ENCODE measurements around the gene PLPP2.

PLPP2 gene

DNA sequence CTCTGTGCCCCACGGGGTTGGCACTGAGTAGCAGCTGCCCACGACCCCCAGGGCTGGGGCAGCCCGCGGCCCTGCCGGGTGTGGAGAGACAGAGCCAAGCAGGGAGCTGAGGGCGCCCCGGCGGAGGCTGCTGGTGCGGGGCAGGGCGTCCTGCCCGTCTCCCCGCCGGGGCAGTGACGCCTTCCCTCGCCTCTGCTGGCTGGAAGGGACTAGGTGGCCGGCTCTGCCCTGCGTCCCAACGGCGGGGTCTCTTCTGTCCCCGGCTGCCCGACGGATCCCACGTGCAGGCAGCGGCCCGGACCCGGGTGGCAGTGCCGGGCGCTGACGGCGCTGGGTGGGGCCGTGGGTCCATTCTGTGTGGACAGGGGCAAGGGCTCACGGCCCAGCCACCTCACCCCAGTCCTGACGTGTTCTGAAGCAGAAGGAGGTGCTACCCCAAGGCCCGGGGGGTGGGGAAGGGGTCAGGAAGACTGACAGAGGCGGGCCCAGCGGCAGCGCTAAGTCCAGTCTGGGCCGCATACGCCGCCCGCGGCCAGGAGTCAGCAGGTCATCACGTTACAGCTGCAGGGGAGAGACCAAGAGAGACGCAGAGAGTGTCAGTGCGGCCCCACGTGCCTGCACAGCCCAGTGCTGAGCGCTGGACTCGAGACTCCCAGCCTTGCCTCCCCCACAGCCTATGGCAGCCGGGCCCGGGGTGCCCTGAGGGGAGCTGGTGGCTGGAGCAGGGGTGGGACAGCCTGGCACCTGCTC is 15.1 kb upstream of the PLPP2 start:
- no peak for DNase-seq
- TF ChIP-seq EZH2 (optimal IDR thresholded peaks at IDR 0.05; ENCODE audit: low read depth, low read length) (no peak), EZH2phosphoT487 (IDR thresholded peaks at IDR 0.05; ENCODE audit: low read length) (no peak)
- TF ChIP-seq, protein P1, sequence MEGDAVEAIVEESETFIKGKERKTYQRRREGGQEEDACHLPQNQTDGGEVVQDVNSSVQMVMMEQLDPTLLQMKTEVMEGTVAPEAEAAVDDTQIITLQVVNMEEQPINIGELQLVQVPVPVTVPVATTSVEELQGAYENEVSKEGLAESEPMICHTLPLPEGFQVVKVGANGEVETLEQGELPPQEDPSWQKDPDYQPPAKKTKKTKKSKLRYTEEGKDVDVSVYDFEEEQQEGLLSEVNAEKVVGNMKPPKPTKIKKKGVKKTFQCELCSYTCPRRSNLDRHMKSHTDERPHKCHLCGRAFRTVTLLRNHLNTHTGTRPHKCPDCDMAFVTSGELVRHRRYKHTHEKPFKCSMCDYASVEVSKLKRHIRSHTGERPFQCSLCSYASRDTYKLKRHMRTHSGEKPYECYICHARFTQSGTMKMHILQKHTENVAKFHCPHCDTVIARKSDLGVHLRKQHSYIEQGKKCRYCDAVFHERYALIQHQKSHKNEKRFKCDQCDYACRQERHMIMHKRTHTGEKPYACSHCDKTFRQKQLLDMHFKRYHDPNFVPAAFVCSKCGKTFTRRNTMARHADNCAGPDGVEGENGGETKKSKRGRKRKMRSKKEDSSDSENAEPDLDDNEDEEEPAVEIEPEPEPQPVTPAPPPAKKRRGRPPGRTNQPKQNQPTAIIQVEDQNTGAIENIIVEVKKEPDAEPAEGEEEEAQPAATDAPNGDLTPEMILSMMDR (IDR thresholded peaks at IDR 0.05; ENCODE audit: low read length): no peak
- no peaks in the 10 kb centered on the region for H3K9me2 ChIP-seq (replicated peaks; ENCODE audit: insufficient read depth, low read length)
- H3K9me3 ChIP-seq (replicated peaks; ENCODE audit: insufficient read depth, low read length): no peaks in the 10 kb centered on the region
- no peaks in the 10 kb centered on the region for H3K79me2 ChIP-seq (ENCODE audit: low read length)
- H3K27ac ChIP-seq (ENCODE audit: low read length): no peak overlapping the region
- no peaks in the 10 kb centered on the region for H4K20me1 ChIP-seq (ENCODE audit: insufficient read depth, low read length)
- H3F3A ChIP-seq (ENCODE audit: insufficient read depth, low read length): no peaks in the 10 kb centered on the region
- H3K27me3 ChIP-seq (replicated peaks; ENCODE audit: insufficient read depth, low read length): peaks cover 72% of the 10 kb centered on the region
- H2AFZ ChIP-seq (ENCODE audit: low read length): no peak overlapping the region
- no peaks in the 10 kb centered on the region for H3K36me3 ChIP-seq (replicated peaks; ENCODE audit: insufficient read depth, low read length)
- no peak overlapping the region for H3K9ac ChIP-seq (ENCODE audit: low read length)
- H3K4me1 ChIP-seq (ENCODE audit: low read length): no peaks in the 10 kb centered on the region
- no peak overlapping the region for H3K4me2 ChIP-seq (ENCODE audit: low read depth, low read length)
- no peak overlapping the region for H3K4me3 ChIP-seq (ENCODE audit: low read length)

DNA sequence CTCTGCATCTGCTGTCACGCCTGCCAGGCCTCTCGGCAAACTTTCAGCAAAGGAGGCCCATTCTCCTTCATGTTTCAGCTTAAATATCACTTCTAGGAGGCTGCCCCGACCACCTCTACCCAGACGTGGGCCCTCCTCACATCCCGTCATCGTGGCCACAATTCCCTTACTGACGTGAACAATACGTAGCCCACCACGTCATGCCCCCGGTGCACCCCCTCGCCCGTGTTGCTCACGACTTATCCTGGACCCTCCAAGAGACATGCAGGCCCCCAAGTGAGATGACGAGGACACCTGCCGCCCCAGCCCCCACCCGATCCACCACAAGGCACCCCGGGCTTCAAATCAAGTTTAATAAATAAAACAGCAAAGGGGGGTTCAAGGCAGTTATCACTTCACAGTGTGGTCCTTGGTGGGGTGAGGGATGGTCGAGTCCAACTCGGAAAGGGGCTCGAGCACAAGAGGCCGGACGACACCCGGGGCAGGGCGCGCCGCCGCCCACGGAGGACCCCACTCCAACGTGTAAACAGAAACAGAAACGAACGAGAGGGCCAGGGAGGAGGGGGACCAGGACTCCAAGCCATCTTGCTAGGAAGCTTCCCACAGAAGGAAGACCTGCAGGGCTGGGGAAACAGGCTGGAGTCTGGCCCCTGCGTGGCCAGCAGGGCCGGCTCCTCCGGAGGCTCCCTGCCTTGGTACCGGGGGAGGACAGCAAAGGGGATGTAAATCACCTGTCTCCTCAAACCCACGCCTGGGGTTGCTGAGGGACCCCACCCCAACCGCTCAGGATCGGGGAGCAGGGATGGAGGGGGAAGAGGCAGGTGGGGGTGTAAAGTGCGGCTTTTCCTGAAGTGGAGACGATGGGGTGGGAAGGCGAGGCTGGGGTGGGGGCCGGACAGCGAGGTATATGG is 14.3 kb upstream of the PLPP2 start:
- H3K9me2 ChIP-seq (replicated peaks; ENCODE audit: insufficient read depth, low read length): no peaks in the 10 kb centered on the region
- H3K4me1 ChIP-seq (ENCODE audit: low read length): no peaks in the 10 kb centered on the region
- H3K79me2 ChIP-seq (ENCODE audit: low read length): no peaks in the 10 kb centered on the region
- H3K4me2 ChIP-seq (ENCODE audit: low read depth, low read length): no peak overlapping the region
- no peaks in the 10 kb centered on the region for H4K20me1 ChIP-seq (ENCODE audit: insufficient read depth, low read length)
- H3K9me3 ChIP-seq (replicated peaks; ENCODE audit: insufficient read depth, low read length): no peaks in the 10 kb centered on the region
- TF ChIP-seq EZH2 (optimal IDR thresholded peaks at IDR 0.05; ENCODE audit: low read depth, low read length): no peak
- TF ChIP-seq, protein P1 (IDR thresholded peaks at IDR 0.05; ENCODE audit: low read length): no peak
- TF ChIP-seq EZH2phosphoT487 (IDR thresholded peaks at IDR 0.05; ENCODE audit: low read length): no peak
- H3K27ac ChIP-seq (ENCODE audit: low read length): no peak overlapping the region
- no peaks in the 10 kb centered on the region for H3F3A ChIP-seq (ENCODE audit: insufficient read depth, low read length)
- H3K36me3 ChIP-seq (replicated peaks; ENCODE audit: insufficient read depth, low read length): no peaks in the 10 kb centered on the region
- peaks cover 66% of the 10 kb centered on the region for H3K27me3 ChIP-seq (replicated peaks; ENCODE audit: insufficient read depth, low read length)
- no peak overlapping the region for H3K9ac ChIP-seq (ENCODE audit: low read length)
- DNase-seq: peak; percentile 1
- no peak overlapping the region for H2AFZ ChIP-seq (ENCODE audit: low read length)
- H3K4me3 ChIP-seq (ENCODE audit: low read length): no peak overlapping the region

DNA sequence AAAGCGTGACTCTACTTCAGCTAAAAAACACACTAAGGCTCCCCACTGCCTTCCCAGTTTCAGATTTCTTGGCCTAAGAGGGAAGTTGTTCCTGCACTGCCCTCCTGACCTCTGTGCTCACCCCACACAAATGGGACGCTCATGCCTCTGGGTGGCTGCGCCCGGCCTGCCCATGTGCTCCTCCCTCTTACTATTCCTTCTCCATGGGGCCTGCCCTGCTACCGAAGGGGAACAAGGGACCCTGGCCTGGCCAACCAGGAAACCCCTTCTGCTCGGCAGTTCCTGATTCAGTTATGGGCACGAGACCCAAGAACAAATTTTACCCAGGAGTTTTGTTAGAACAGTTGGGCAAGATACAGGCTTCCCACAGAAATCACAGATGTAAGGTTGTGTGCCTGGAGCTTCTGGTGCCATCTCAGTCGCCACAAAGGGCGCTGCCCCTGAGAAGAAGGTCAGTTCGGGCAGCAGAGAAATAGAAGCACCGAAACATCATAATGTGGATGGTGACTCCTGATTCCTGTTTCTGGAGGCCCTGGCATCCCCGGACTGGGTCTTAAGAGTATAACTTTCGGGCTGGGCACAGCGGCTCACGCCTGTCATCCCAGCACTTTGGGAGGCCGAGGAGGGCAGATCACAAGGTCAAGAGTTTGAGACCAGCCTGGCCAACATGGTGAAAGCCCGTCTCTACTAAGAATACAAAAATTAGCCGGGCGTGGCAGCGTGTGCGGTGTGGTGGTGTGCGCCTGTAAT is 5.4 kb upstream of the PLPP2 start:
- H2AFZ ChIP-seq (ENCODE audit: low read length): no peak overlapping the region
- no peaks in the 10 kb centered on the region for H3K9me2 ChIP-seq (replicated peaks; ENCODE audit: insufficient read depth, low read length)
- no peaks in the 10 kb centered on the region for H3K79me2 ChIP-seq (ENCODE audit: low read length)
- H3K27ac ChIP-seq (ENCODE audit: low read length): no peak overlapping the region
- H3F3A ChIP-seq (ENCODE audit: insufficient read depth, low read length): no peaks in the 10 kb centered on the region
- no peaks in the 10 kb centered on the region for H3K36me3 ChIP-seq (replicated peaks; ENCODE audit: insufficient read depth, low read length)
- H4K20me1 ChIP-seq (ENCODE audit: insufficient read depth, low read length): no peaks in the 10 kb centered on the region
- H3K4me2 ChIP-seq (ENCODE audit: low read depth, low read length): no peak overlapping the region
- TF ChIP-seq, protein P1 (IDR thresholded peaks at IDR 0.05; ENCODE audit: low read length): no peak
- no peak for TF ChIP-seq EZH2 (optimal IDR thresholded peaks at IDR 0.05; ENCODE audit: low read depth, low read length)
- TF ChIP-seq EZH2phosphoT487 (IDR thresholded peaks at IDR 0.05; ENCODE audit: low read length): no peak
- H3K4me1 ChIP-seq (ENCODE audit: low read length): no peaks in the 10 kb centered on the region
- H3K9me3 ChIP-seq (replicated peaks; ENCODE audit: insufficient read depth, low read length): no peaks in the 10 kb centered on the region
- peaks cover 68% of the 10 kb centered on the region for H3K27me3 ChIP-seq (replicated peaks; ENCODE audit: insufficient read depth, low read length)
- H3K9ac ChIP-seq (ENCODE audit: low read length): no peak overlapping the region
- H3K4me3 ChIP-seq (ENCODE audit: low read length): no peak overlapping the region
- peak; percentile 5 for DNase-seq
